GM19328 (cell line): Measurements from ENCODE around the gene RBBP8NL.
"Not testable (repeated sequence)": the region's sequence is repeated elsewhere in the genome, so short reads cannot be mapped to it uniquely, and the experiment has no call there.

Experiments used
- ATAC-seq: cut with Tn5 transposase; IDR thresholded peaks from one replicate; pipeline ENCODE4 v1.9.1; 2021; ENCODE audit warnings: mild to moderate bottlenecking, moderate library complexity; ENCODE audit not compliant: unreplicated experiment

RBBP8NL gene

GRCh38 chr20:62445553-62446340, 18.4 kb upstream of the RBBP8NL start:
- ATAC-seq, result no peak

GRCh38 chr20:62444286-62444685, 16.9 kb upstream of the RBBP8NL start:
- no peak for ATAC-seq

- no peak for ATAC-seq
These were observed 14.7 kb upstream of the RBBP8NL start for GRCh38 chr20:62441987-62442539.

- no peak for ATAC-seq
These were observed 11.9 kb upstream of the RBBP8NL start for GRCh38 chr20:62439218-62439617.

GRCh38 chr20:62437927-62438326, 10.6 kb upstream of the RBBP8NL start:
- ATAC-seq, result no peak

- no peak for ATAC-seq
These were observed 10.2 kb upstream of the RBBP8NL start for GRCh38 chr20:62437496-62437895.

- no peak for ATAC-seq
These were observed 9.4 kb upstream of the RBBP8NL start for GRCh38 chr20:62436692-62437091.

GRCh38 chr20:62433658-62434497, 6.5 kb upstream of the RBBP8NL start:
- ATAC-seq, result no peak

GRCh38 chr20:62430866-62431447, 3.6 kb upstream of the RBBP8NL start:
- no peak for ATAC-seq

- no peak for ATAC-seq
These were observed 3.0 kb upstream of the RBBP8NL start for GRCh38 chr20:62430311-62430853.

- ATAC-seq, result no peak
These were observed 2.3 kb upstream of the RBBP8NL start for GRCh38 chr20:62429455-62430310.

- ATAC-seq, result no peak
These were observed 1.3 kb upstream of the RBBP8NL start for GRCh38 chr20:62428396-62429295.

GRCh38 chr20:62428002-62428372, 648 bp upstream of the RBBP8NL start:
- ATAC-seq, result no peak

GRCh38 chr20:62426699-62427131, 624 bp downstream of the RBBP8NL start:
- no peak for ATAC-seq

- ATAC-seq, result not testable (repeated sequence)
These were observed 1.3 kb downstream of the RBBP8NL start for GRCh38 chr20:62426059-62426348.

GRCh38 chr20:62425281-62426058, 1.9 kb downstream of the RBBP8NL start:
- no peak for ATAC-seq

GRCh38 chr20:62424249-62425107, 2.9 kb downstream of the RBBP8NL start:
- ATAC-seq, result no peak

GRCh38 chr20:62423326-62423706, 4.0 kb downstream of the RBBP8NL start:
- no peak for ATAC-seq
